Stimulated activated CD8-positive, alpha-beta memory T cell treated with anti-CD3 and anti-CD28 coated beads, Interleukin-7, amount 100 ng/mL, for 48 hours (primary cell): Measurements from ENCODE around the gene CNOT2.

Source experiments
- DNase-seq, 2 donors: peaks; one replicate each; pipeline ENCODE4 v3.0.0-alpha.2; 2020; ENCODE audit warnings: low read depth in 1 of 2; ENCODE audit errors: extremely low read depth in 1 of 2

Gene CNOT2, protein sequence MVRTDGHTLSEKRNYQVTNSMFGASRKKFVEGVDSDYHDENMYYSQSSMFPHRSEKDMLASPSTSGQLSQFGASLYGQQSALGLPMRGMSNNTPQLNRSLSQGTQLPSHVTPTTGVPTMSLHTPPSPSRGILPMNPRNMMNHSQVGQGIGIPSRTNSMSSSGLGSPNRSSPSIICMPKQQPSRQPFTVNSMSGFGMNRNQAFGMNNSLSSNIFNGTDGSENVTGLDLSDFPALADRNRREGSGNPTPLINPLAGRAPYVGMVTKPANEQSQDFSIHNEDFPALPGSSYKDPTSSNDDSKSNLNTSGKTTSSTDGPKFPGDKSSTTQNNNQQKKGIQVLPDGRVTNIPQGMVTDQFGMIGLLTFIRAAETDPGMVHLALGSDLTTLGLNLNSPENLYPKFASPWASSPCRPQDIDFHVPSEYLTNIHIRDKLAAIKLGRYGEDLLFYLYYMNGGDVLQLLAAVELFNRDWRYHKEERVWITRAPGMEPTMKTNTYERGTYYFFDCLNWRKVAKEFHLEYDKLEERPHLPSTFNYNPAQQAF

DNA sequence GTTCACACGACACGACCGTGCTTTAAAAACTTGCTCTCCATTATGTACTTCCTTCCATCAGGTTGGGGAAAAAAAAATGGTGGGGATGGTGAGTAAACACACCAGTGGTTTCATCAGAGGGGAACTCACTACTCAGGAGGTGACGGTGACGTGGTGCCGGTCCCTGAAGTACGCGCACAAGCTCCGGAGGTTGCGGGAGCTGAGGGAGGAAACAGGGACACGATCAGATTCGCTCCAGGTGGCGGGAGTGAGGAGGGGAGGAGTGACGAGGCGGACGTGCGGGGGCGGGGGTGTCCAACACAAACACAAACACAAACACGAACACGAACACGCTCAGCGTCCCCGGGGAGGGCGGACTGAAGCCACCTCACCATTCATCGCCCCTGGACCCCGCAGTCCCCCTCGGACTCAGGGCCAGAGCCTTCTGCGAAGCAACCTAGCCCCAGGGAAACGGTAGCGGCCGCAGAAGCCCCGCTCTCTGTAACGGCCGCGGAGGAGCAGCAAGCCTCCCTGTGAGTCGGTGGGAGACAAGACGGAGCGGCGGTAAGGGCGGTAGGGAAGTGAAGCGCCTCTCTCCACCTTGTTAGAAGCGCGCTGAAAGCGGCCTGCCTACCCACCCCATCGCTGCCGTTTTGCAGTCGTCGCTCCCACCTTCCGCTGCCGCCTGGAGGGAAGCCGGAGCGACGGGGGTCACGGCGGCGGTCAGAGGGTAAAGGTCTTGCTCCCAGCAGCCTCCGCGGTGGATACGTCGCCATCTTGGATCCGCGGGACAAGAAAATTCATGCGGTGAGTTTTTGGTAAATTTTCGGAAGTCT is at the start of gene CNOT2:
CNOT2 (plus strand) TSS at position 739 of the 815 bp plus-strand sequence. CDS start 34,794 bp downstream, outside the sequence.
- peak; percentile 73 to 85 for DNase-seq

DNA sequence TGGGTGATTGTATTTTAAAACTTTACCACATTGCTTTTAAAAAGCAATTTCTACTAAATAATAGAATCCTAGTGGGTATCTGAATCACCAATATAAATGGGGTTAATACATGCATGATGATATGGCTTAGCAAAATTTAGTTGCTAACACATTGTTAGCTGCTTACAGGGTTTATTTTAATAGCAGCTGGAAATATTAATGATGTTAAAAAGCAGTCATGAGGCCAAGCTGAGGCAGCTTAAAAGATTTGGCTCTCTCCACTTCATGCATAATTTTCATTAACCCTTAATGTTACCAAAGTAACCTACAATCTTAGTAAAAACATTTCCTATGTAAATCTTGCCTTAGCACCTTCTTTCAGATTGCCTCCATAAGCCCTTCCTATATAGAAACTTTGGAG is 49.2 kb upstream of the CNOT2 start:
- no peak for DNase-seq

DNA sequence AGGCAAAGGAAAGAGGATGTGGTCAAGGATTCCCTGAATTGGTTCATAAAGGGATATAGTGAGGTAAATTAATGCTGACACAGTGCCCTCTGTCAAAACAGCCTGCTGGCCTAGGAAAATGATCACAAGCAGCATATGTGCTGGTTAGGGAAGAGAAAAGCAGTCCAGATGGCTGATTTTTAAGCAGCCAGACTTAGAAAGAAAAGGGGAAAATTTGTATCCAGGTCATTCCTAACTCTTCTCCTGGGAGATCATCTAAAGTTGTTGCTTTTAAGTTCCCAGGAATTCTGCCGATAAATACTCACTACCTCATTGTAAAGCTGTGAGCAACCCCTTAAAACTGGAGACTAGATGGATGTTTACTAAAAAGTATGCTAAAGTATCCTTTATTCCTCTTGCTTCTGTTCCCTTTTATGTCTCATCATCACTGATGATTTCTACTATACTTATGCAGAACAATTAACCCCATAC is 46.4 kb upstream of the CNOT2 start:
- DNase-seq: no peak

DNA sequence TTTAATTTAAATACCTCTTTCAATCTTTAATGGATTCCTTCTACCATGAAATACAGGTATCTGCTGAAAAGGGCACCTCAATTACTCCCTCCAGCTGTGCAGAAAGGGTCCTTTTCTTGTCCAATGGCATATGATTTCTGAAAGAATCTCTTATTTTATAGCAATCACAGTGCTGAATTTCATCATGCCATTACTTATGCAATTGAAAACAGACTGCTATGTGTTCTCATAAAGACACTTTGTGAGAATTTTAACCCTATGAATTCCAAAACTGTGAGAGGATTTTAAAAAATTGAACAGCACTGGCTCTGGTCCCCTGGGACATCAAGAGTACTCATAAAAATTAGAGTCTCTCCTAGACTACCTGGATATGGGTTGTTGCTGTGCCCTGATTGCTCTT is 45.9 kb upstream of the CNOT2 start:
- no peak for DNase-seq

DNA sequence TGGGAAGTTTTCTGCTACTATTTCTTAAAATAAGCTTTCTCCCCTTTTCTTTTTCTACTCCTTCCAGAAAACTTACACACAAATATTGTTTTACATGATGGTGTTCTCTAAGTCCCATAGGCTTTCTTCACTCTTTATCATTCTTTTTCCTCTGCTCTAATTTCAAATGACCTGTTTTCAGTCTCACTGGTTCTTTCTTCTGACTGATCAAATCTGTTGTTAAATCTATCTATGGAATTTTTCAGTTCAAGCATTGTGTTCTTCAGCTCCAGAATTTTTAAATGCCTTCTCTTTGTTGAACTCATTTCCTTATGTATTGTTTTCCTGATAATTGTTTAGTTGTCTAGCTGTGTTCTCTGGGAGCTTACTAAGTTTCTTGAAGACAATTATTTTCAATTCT is 29.5 kb upstream of the CNOT2 start:
- no peak for DNase-seq

DNA sequence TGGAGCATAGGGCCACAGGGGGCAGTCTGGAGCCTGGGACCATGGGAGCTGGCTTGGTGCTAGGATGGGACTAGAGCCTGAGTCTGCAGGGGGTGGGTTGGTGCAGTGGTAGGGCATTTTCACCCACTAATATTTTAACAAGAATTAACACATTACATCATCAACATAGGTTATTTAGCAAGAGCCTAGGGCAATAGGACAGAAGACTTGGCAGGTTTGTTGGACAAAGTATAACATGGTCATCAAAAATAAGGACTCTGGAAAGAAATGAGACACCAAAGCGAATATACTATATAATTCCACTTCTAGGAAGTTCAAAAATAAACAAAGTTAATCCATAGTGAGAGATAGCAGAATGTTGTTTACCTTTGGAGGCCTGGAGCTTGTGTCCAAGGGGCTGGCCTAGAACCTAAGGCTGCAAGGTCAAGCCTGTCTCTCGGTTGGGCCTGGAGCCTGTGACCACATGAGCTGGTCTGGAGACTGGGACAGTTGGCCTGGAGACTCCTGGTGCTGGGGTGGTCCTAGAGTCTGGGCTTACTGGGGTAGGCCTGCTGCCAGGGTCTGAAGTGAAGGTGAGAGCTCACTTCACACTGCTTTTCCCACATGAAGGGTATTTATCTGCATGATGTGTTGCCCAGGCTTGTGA is 28.1 kb upstream of the CNOT2 start:
- no peak for DNase-seq

DNA sequence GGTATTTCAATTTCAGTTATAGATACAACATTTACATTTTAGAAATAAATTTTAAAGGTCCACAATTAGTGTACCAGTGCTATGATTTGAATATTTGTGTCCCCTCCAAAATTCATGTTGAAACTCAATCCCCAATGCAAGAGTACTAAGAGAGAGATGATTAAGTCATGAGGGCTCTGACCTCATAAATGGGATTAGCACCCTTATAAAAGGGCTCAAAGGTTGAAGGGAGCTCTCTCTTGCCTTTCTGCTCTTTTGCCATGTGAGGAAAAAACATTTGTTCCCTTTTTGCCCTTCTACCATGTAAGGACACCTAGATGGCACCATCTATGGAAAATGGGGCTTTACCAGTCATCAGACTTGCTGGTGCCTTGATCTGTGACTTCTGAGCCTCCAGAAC is 25.8 kb upstream of the CNOT2 start:
- DNase-seq: no peak

DNA sequence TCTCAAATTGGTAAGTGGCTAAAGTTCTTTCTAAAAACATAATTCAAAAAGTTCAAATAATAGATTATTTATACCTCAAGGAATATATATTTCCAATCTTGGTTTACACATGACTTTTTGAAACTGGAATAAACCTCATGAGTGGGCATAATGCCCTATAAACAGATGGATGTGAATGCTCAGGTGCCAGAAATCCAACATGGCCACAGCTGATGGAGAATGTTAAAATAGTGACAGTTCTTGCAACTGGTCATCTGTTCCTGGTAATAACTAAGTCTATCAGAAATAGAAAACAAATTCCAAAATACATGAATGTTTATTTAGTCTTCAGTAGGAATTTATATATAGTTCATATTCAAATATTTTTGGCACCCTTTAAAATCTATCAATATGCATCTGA is 21.6 kb upstream of the CNOT2 start:
- no peak for DNase-seq

DNA sequence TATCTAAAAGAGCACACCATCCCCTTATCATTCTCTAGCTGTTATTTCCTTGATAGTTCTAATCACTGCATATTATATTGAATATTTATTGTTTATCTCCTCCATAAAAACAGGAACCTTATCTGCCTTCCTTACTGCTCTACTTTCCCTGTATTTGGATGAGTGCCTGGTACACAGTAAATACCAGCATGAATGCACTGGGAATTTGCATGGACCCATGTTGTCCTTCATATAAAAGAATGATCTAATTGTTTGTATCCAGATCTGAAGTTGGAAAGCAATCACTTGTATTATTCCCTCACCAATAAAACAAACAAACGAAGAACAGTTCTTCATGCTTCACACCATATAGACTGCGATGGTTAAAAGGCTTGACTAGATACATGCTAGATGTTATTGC is 15.3 kb upstream of the CNOT2 start:
- DNase-seq: no peak

DNA sequence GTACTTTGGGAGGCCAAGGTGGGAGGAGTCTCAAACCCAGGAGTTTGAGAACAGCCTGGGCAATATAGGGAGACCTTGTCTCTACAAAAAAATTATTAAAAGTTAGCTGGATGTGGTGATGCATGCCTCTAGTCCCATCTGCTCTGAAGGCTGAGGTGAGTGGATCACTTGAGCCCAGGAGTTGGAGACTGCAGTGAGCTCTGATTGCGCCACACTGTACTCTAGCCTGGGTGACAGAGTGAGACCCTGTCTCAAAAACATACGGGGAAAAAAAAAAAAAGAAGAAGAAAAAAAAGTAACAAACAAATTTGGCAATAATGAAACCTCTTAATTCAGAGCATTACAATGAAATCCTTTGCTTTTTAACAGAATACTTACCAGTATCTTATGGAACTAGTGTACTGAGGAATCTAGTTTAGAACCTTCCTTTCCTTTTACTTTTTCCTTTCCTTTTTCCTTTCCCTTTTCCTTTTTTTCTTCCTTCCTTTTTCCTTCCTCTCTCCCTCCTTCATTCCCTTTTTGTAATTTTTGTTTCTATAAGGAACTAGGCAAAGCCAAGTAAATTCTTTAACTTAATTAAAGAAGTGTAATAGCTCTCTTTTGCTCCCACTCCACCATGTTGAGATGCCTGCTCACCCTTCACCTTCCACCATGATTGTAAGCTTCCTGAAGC is 12.2 kb upstream of the CNOT2 start:
- DNase-seq: no peak

DNA sequence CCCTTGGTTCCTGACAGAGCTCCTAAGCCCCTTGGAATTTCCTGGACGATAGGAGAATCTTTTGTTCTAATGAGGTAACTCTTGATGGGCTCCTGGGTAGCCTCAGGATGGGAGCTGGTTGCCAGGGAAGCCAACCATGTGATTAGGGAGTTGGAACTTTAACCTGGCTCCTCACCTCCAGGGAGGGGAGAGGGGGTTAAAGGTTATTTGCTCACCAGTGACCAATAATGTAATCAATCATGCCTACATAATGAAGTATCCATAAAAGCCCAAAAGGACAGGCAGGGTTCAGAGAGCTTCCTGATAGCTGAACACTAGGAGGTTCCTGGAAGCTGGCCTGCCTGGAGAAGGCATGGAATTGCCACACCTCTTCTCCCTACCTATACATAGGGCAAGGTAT is 6.2 kb upstream of the CNOT2 start:
- no peak for DNase-seq

DNA sequence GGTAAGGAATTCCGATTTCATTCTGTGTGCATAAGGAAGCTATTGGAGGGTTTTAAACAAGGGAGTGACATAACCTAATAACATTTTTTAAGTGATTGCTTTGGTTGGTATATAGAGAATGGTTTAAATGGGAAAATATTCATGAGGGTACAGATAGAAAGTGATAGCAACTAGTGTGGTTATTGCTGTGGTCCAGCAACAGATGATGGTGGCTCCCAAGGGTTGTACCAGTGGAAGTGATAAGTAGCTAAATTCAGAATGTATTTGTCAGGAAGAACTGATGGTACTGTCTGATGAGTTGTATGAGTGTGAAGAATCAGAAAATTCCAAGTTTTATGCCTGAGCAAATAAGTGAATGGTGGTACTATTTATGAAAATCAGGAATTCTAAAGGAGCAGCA is 2.6 kb upstream of the CNOT2 start:
- no peak for DNase-seq

DNA sequence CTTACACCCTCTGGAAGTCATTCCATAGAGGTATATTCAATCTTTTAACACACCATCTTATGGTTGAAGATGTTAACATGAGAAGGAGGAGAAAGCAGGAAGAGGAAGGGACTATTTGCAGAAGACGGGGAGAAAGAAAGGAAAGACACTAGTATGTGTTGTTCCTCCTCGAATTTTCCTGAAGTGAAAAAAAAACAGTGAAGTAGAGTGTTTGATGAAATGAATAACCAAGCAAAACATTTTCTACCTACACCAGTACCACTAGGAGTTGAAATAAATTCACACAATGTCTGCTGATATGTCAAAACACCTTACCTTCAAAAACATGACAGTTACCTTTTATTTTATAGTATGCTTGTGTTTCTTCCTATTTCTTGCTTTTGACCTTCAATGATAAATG is 1.4 kb upstream of the CNOT2 start:
- no peak for DNase-seq

DNA sequence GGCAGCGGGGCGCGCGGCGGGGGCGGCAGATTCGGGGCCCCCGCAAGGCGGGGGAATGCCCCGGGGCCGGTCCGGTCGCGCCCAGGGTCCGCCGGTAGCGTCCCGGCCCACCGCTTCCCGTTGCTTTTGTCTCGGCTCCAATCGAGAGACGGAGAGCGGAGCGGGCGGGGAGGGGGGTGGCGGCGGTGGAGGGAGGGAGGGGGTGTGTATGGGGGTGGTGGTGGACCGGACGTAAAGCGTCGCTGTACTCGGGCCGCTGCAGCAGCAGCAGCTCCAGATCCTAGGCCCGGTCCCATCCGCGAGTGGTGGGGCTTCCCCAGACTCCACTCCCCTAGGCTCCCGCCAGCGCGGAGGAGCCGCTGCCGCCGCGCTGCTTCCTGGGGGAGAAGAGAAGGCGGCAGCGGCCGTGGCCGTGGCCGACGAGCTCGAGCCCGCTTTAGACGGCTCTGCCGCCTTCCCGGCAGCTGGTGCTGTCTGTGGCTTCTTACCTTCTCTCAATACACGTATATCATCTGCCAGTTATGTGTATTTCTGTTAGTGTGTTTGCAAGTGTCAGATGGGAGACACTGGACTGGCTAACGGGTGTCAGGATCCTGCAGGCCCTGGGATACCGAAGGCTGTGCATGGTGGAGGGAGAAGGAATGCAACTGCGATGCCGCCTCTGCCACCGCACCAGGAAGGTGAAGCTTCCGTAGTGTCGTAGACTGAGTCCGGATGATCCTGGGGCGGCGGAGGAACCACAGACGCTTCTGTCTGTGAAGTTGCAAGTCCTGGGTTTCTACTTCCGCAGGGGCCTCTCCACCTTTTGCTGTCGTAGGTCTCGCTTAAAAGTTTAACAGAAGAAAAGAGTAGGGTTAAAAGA is 508 bp downstream of the CNOT2 start:
- DNase-seq: peak; percentile 36 to 47

DNA sequence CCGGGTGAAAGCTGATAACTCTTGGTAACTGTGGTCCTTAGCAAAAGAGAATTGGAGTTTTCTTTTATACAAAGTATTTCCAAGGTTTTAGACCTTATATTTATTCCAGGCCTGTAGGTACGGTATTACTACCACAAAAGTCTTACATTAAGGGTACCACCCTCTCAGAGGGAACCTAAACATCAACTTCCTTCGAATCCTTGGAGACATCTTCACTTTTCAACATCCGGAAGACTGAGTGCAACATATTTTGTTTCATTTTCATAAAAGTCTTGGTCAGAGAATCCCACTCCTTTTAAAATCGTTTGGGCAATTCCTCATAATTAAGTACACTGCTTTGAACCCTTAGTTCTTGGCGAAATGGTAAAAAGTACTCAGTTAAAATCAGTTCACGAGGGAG is 1.2 kb downstream of the CNOT2 start:
- no peak for DNase-seq

DNA sequence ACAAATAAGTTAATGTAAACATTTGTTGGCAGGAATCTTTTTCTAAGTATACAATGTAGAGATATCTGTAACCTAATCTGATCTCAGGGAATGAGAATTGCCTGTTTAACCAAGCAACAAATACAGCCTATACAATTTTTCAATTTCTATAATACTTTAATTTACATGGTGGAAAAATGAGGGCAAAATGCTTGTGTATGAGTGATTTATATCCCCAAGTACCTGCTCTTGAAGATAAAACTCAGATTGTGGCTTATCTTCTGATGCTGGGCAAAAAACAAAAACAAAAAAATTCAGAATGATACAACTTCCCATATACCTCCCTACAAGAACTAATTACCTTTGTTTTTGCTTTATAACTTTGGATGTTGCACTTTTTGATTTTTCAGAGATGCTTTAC is 2.2 kb downstream of the CNOT2 start:
- DNase-seq: no peak

DNA sequence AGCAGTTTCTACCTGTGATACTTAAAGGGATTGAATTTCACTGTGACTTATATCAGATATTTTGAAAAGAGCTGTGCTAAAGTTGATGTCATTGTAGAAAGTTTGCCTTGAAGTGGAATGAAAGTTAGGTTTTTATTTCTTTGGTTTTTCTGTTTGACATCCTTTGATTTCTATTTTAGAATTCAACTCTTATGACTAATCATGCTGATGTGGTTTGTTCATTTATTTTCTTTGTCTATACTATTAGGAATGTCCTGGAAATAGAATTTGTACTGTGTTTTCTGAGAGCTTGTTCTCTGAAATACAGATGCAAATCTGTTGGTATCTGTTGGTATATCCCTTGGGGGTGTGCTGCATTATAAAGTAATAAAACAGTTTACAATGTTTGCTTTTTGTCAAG is 3.3 kb downstream of the CNOT2 start:
- DNase-seq: no peak

DNA sequence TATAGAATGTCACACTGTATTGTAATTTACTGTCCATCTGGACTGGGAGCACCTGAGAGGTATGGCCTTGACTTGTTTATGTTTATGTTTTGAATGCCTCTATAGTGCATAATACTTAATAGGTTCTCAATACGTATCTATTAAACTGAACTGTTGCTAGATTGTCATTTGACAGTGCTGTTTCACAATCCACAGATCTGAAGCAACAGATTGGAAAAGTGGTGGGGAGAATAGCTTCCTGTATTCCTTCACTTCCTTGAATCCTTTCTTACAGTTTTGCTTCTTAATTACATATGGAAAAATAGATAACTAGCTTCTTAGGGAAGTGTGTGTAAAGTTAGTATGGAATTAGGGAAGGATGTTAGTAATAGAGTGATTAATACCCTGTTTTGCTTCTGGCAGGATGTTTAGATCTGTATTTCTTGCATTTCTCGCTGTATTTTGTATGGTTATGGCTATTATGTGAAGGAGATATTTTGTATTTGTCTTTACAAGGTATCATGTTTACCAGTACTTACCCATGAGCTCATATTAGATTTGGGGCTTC is 4.5 kb downstream of the CNOT2 start:
- no peak for DNase-seq

DNA sequence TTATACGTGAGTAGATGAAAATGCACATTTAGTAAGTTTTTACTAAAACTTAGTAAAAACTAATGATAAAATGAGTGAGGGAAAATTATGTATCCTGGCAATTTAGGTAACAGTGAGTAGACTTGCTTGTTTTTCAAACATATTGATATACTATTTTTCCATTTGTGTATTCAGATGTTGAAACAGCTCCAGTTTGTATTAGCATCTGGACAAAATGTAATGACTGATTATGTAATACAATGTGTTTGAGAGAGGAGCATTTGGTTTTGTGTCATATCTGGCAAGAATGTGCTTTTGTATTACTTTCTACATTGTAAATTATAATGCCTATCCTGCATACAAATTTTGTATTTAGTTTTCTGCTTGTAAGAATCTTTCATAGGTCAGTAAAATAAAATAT is 5.6 kb downstream of the CNOT2 start:
- DNase-seq: no peak

DNA sequence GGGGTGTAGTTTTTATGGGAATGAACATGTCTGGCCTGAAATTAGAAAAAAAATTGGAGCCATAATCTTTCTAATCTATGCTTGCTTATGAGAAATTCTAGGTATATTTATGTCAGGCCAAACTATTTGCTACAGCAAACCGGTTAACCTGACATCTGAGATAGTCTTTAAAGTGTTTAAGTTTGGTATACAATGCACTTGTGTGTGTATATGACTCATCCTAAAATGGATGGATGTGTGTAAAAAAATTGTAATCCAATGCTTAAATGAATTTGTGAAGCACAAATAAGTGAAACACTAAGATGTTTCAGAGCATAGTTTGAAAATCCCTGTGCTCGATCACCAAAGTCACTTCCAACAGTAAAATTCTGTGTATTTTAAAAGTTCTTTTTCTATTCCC is 6.7 kb downstream of the CNOT2 start:
- no peak for DNase-seq
